ENCODE results near the gene UPB1. TPM values are rescaled to one million over a fixed set of nuclear protein-coding genes. Genes with fewer than 3 reads are reported as not detected.

The UPB1 gene
- total RNA-seq, 1 experiment from 2014 or later: 0.47 TPM

GRCh38 chr22:24503137-24503842 is 8.2 kb downstream of the UPB1 start:
- Histone ChIP-seq H3K27ac (no peak overlapping the region), H3K4me1 (replicated peaks) (peaks cover 17% of the 10 kb centered on the region), H3K4me3 (no peak overlapping the region), H3K9me3 (replicated peaks) (no peaks in the 10 kb centered on the region), H3K36me3 (no peaks in the 10 kb centered on the region), H3K27me3 (replicated peaks) (no peaks in the 10 kb centered on the region)
- DNase-seq (ENCODE audit: low read depth in 1 of 2, low spot score in 2 of 2): peak; percentile 62 to 72

- H3K36me3 ChIP-seq: no peaks in the 10 kb centered on the region
- no peak overlapping the region for H3K4me3 ChIP-seq
- peaks cover 17% of the 10 kb centered on the region for H3K4me1 ChIP-seq (replicated peaks)
- H3K27me3 ChIP-seq (replicated peaks): no peaks in the 10 kb centered on the region
- no peak overlapping the region for H3K27ac ChIP-seq
- no peaks in the 10 kb centered on the region for H3K9me3 ChIP-seq (replicated peaks)
- DNase-seq (ENCODE audit: low read depth in 1 of 2, low spot score in 2 of 2): no peak
These were observed 8.8 kb downstream of the UPB1 start for GRCh38 chr22:24503843-24504338.

- no peak for DNase-seq (ENCODE audit: low read depth in 1 of 2, low spot score in 2 of 2)
- H3K27me3 ChIP-seq (replicated peaks): no peaks in the 10 kb centered on the region
These were observed 9.4 kb downstream of the UPB1 start for GRCh38 chr22:24504540-24504939.

DNA sequence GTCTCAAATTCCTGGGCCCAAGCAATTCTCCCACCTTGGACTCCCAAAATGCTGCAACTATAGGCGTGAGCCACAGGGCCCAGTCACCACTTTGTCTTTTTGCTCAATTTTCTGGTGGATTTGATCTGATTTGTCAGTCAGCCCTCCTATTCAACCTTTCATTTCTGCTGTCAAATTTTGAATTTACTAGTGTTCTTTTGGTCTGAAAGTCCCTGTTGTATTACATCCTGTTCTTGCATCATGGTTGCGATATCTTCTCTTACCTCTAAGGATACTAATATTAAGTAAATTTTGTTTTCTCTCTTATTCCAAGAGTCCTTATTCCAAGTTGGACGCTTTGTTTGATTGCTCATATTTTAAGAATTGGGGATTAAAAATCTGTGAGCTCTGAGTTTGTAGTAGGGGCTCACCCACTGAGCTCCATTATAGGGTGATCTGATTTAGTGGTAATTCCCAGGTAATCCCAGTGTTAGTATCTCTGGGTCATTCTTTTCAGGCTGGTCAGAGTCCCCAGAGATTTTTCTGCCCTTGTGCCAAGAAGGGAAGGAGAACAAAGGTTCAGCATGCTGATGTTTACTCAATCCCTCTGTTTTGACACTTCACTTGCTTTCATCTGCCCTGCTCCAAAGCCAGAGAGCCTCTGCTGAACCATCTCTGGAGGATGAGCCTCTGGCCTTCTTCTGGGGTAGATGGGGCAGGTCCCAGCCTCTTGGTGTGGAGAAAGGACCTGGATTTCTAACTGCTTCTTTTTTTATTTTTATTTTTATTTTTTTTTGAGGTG is 10.0 kb downstream of the UPB1 start:
- no peak for DNase-seq (ENCODE audit: low read depth in 1 of 2, low spot score in 2 of 2)
- peaks cover 17% of the 10 kb centered on the region for H3K4me1 ChIP-seq (replicated peaks)
- no peak overlapping the region for H3K27ac ChIP-seq

More at GRCh38 chr22:24504540-24504939, 9.4 kb downstream of the UPB1 start:
- peaks cover 17% of the 10 kb centered on the region for H3K4me1 ChIP-seq (replicated peaks)
- no peaks in the 10 kb centered on the region for H3K36me3 ChIP-seq
- H3K9me3 ChIP-seq (replicated peaks): no peaks in the 10 kb centered on the region
- H3K4me3 ChIP-seq: no peak overlapping the region
- H3K27ac ChIP-seq: no peak overlapping the region

DNA sequence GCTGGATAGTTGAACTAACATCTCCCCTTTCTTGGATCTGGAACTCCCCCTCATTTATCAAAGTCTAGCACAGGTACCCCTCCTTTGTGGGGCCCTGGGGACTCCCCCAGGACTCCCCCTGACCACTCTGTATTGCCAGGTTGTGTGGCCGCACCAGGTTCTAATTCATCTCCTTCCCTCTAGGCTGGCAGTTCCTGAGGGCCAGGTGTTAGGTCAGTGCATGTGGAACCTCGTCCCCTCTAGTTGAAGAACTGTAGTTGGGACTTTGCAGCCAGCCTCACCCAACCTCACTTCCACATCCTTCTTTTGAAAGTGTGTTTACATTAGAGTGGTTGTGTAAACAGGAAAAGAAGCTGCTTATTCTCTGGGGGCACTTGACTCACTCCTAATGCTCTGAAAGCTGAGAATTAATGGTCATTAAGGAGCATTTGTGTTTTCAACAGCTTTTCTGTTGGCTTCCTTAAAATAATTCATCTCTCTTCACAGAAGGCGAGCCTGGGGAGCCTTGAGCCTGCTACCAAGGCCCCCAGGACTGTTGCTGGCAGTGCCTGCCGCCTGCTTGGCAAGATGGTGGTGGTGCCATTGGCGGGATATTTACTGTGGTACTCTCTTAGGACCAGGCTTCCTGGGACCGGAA is 11.8 kb downstream of the UPB1 start:
- peaks cover 17% of the 10 kb centered on the region for H3K4me1 ChIP-seq (replicated peaks)
- no peaks in the 10 kb centered on the region for H3K27me3 ChIP-seq (replicated peaks)
- no peaks in the 10 kb centered on the region for H3K9me3 ChIP-seq (replicated peaks)
- peak in 1 of 2 experiments; percentile 66 for DNase-seq (ENCODE audit: low read depth in 1 of 2, low spot score in 2 of 2)
- H3K4me3 ChIP-seq: no peak overlapping the region
- no peak overlapping the region for H3K27ac ChIP-seq
- H3K36me3 ChIP-seq: no peaks in the 10 kb centered on the region

More for the DNA sequence above, 10.0 kb downstream of the UPB1 start:
- no peaks in the 10 kb centered on the region for H3K36me3 ChIP-seq
- H3K9me3 ChIP-seq (replicated peaks): no peaks in the 10 kb centered on the region
- no peak overlapping the region for H3K4me3 ChIP-seq
- no peaks in the 10 kb centered on the region for H3K27me3 ChIP-seq (replicated peaks)

GRCh38 chr22:24507716-24508115 is 12.6 kb downstream of the UPB1 start:
- H3K36me3 ChIP-seq: no peaks in the 10 kb centered on the region
- H3K27ac ChIP-seq: no peak overlapping the region
- no peak overlapping the region for H3K4me3 ChIP-seq
- no peaks in the 10 kb centered on the region for H3K9me3 ChIP-seq (replicated peaks)
- peaks cover 17% of the 10 kb centered on the region for H3K4me1 ChIP-seq (replicated peaks)
- H3K27me3 ChIP-seq (replicated peaks): no peaks in the 10 kb centered on the region
- DNase-seq (ENCODE audit: low read depth in 1 of 2, low spot score in 2 of 2): no peak

DNA sequence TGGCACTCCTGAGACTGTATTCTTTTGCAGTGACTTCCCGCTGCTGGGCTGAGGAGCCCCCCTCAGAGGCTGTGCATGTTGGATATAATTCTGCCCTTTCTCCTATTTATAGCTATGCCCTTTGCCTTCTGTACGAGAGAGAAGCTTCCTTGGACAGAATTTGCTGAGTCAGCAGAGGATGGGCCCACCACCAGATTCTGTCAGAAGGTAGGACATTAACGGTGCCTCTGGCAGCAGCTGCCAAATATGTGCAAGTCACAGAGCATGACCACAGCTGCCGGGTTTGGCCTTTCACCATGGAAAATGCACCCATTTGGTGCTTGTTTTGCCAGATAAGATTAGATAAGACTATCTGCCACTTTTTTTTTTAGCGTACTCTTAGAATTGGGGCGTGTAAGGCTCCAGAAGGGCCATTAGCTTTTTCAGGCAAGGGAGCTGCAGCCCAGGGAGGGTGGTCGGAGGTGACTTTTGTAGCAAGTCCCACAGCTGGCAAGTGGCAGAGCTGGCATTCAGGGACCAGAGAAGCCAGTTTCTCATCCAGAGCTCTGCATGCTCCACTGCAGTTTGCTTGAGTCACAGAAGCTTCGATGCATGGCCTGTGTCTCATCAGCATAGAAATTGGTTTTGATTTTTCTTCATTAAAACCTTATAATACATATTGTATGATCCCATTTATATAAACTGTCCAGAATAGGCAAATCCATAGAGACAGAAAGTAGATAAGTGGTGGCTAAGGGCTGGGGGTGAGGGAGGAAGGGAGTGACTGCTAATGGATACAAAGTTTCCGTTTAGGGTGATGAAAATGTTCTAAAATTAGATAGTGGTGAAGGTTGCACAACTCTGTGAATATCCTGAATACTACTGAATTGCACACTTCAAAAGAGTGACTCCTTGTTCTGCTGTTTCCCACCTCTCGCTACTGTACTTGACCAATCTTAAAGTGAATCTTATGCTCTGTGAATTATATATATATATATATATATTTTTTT is 15.8 kb downstream of the UPB1 start:
- H3K27ac ChIP-seq: no peak overlapping the region
- H3K4me1 ChIP-seq (replicated peaks): peaks cover 21% of the 10 kb centered on the region
- no peak overlapping the region for H3K4me3 ChIP-seq
- no peaks in the 10 kb centered on the region for H3K27me3 ChIP-seq (replicated peaks)
- DNase-seq (ENCODE audit: low read depth in 1 of 2, low spot score in 2 of 2): no peak
- no peaks in the 10 kb centered on the region for H3K9me3 ChIP-seq (replicated peaks)
- H3K36me3 ChIP-seq: no peaks in the 10 kb centered on the region

GRCh38 chr22:24512043-24512442 is 16.9 kb downstream of the UPB1 start:
- DNase-seq (ENCODE audit: low read depth in 1 of 2, low spot score in 2 of 2): no peak

GRCh38 chr22:24513378-24514240 is 18.5 kb downstream of the UPB1 start:
- Histone ChIP-seq H3K36me3 (no peaks in the 10 kb centered on the region), H3K9me3 (replicated peaks) (no peaks in the 10 kb centered on the region), H3K4me3 (no peak overlapping the region), H3K27me3 (replicated peaks) (no peaks in the 10 kb centered on the region), H3K27ac (no peak overlapping the region), H3K4me1 (replicated peaks) (peaks cover 16% of the 10 kb centered on the region)
- DNase-seq (ENCODE audit: low read depth in 1 of 2, low spot score in 2 of 2): no peak

More at GRCh38 chr22:24512043-24512442, 16.9 kb downstream of the UPB1 start:
- peaks cover 22% of the 10 kb centered on the region for H3K4me1 ChIP-seq (replicated peaks)
- no peak overlapping the region for H3K4me3 ChIP-seq
- no peaks in the 10 kb centered on the region for H3K36me3 ChIP-seq
- no peaks in the 10 kb centered on the region for H3K27me3 ChIP-seq (replicated peaks)
- no peak overlapping the region for H3K27ac ChIP-seq
- H3K9me3 ChIP-seq (replicated peaks): no peaks in the 10 kb centered on the region

- no peaks in the 10 kb centered on the region for H3K36me3 ChIP-seq
- no peaks in the 10 kb centered on the region for H3K9me3 ChIP-seq (replicated peaks)
- no peaks in the 10 kb centered on the region for H3K27me3 ChIP-seq (replicated peaks)
- no peak overlapping the region for H3K27ac ChIP-seq
- no peak for DNase-seq (ENCODE audit: low read depth in 1 of 2, low spot score in 2 of 2)
- H3K4me3 ChIP-seq: no peak overlapping the region
- peaks cover 16% of the 10 kb centered on the region for H3K4me1 ChIP-seq (replicated peaks)
These were observed 19.3 kb downstream of the UPB1 start for GRCh38 chr22:24514241-24515026.

GRCh38 chr22:24515027-24515338 is 19.9 kb downstream of the UPB1 start:
- Histone ChIP-seq H3K4me3 (no peak overlapping the region), H3K4me1 (replicated peaks) (peaks cover 16% of the 10 kb centered on the region), H3K27ac (no peak overlapping the region), H3K36me3 (no peaks in the 10 kb centered on the region), H3K9me3 (replicated peaks) (no peaks in the 10 kb centered on the region), H3K27me3 (replicated peaks) (no peaks in the 10 kb centered on the region)
- DNase-seq (ENCODE audit: low read depth in 1 of 2, low spot score in 2 of 2): no peak

DNA sequence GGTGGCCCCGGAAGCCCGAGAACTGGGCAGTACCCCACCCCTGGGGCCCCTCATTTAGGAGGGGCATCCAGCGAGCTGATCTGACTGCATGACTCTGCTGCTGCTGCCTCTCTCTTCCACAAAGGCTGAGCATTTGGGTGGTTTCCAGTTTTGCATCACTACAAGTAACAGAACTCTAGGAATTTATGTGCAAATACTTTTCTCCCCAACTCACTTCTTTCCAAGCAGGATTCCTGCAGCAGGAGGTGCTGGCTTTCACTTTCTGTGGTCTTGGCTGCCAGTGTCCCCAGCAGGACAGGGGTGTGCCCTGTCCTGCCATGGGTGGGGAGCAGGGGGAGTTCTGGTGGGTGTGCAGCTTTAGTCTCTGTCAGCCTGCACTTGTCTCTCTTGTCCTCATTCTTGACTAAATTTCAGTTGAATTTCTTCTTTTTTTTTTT is 21.2 kb downstream of the UPB1 start:
- peak; percentile 74 to 79 for DNase-seq (ENCODE audit: low read depth in 1 of 2, low spot score in 2 of 2)
- Histone ChIP-seq H3K36me3 (no peaks in the 10 kb centered on the region), H3K4me1 (replicated peaks) (peaks cover 16% of the 10 kb centered on the region), H3K9me3 (replicated peaks) (no peaks in the 10 kb centered on the region), H3K27ac (peak overlapping the region; percentile 6; the same call in 1 of the 2 replicates), H3K27me3 (replicated peaks) (no peaks in the 10 kb centered on the region), H3K4me3 (no peak overlapping the region)
